ENCODE results near the gene TTI1.

Gene TTI1

GRCh38 chr20:38055294-38055693 lies 22.0 kb upstream of the TTI1 start:
- DNase-seq (ENCODE audit: low read depth in 2 of 2), result no peak

- DNase-seq (ENCODE audit: low read depth in 2 of 2), result no peak
Measured at GRCh38 chr20:38054647-38055046, 21.4 kb upstream of the TTI1 start.

- no peak for DNase-seq (ENCODE audit: low read depth in 2 of 2)
Measured at GRCh38 chr20:38052870-38053269, 19.6 kb upstream of the TTI1 start.

- no peak for DNase-seq (ENCODE audit: low read depth in 2 of 2)
Measured at GRCh38 chr20:38050686-38051085, 17.4 kb upstream of the TTI1 start.

GRCh38 chr20:38049800-38050199 lies 16.5 kb upstream of the TTI1 start:
- DNase-seq (ENCODE audit: low read depth in 2 of 2), result no peak

GRCh38 chr20:38046572-38046971 lies 13.3 kb upstream of the TTI1 start:
- no peak for DNase-seq (ENCODE audit: low read depth in 2 of 2)

GRCh38 chr20:38044685-38045084 lies 11.4 kb upstream of the TTI1 start:
- no peak for DNase-seq (ENCODE audit: low read depth in 2 of 2)

GRCh38 chr20:38043512-38044300 lies 10.4 kb upstream of the TTI1 start:
- DNase-seq (ENCODE audit: low read depth in 2 of 2), result no peak

- no peak for DNase-seq (ENCODE audit: low read depth in 2 of 2)
Measured at GRCh38 chr20:38040276-38040675, 7.0 kb upstream of the TTI1 start.

GRCh38 chr20:38036366-38036765 lies 3.1 kb upstream of the TTI1 start:
- no peak for DNase-seq (ENCODE audit: low read depth in 2 of 2)

- DNase-seq (ENCODE audit: low read depth in 2 of 2), result no peak
Measured at GRCh38 chr20:38034961-38035360, 1.7 kb upstream of the TTI1 start.

- no peak for DNase-seq (ENCODE audit: low read depth in 2 of 2)
Measured at GRCh38 chr20:38034108-38034649, 923 bp upstream of the TTI1 start.

- peak in 1 of 2 donors; percentile 35 for DNase-seq (ENCODE audit: low read depth in 2 of 2)
Measured at GRCh38 chr20:38032585-38033329, 499 bp downstream of the TTI1 start.

GRCh38 chr20:38031957-38032356 lies 1.3 kb downstream of the TTI1 start:
- no peak for DNase-seq (ENCODE audit: low read depth in 2 of 2)

GRCh38 chr20:38029453-38029852 lies 3.8 kb downstream of the TTI1 start:
- no peak for DNase-seq (ENCODE audit: low read depth in 2 of 2)

- DNase-seq (ENCODE audit: low read depth in 2 of 2), result no peak
Measured at GRCh38 chr20:38024496-38024895, 8.8 kb downstream of the TTI1 start.

GRCh38 chr20:38023181-38024001 lies 9.9 kb downstream of the TTI1 start:
- DNase-seq (ENCODE audit: low read depth in 2 of 2), result no peak

GRCh38 chr20:38021087-38021772 lies 12.0 kb downstream of the TTI1 start:
- no peak for DNase-seq (ENCODE audit: low read depth in 2 of 2)

GRCh38 chr20:38018385-38018784 lies 14.9 kb downstream of the TTI1 start:
- DNase-seq (ENCODE audit: low read depth in 2 of 2), result no peak

GRCh38 chr20:38017959-38018358 lies 15.3 kb downstream of the TTI1 start:
- DNase-seq (ENCODE audit: low read depth in 2 of 2), result no peak

GRCh38 chr20:38013887-38014286 lies 19.4 kb downstream of the TTI1 start:
- no peak for DNase-seq (ENCODE audit: low read depth in 2 of 2)

Data from stimulated activated CD8-positive, alpha-beta memory T cell treated with anti-CD3 and anti-CD28 coated beads, Interleukin-2, amount 100 ng/mL, for 1 hour (primary cell).